ENCODE data around the gene RASA3.

DNA sequence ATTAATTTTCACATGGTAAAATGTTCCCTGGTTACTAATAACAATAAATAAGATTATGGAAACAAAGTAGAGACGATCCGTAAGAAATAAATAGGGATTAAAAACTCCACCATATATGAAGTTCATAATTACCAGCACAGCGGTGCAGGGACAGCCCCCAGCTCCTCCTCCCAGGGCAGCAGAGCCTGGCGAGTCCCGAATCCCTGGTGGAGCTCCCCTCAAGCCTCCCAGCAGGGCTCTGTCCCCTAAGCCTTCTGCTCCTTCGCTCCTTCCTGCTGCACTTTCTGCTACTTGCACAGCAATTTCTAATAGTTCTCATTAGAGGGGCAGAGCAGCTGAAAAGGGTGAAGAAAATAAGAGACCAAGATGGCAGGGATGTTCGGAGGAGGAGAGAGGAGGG is 43.6 kb downstream of the RASA3 start:
- TF ChIP-seq, protein P1, sequence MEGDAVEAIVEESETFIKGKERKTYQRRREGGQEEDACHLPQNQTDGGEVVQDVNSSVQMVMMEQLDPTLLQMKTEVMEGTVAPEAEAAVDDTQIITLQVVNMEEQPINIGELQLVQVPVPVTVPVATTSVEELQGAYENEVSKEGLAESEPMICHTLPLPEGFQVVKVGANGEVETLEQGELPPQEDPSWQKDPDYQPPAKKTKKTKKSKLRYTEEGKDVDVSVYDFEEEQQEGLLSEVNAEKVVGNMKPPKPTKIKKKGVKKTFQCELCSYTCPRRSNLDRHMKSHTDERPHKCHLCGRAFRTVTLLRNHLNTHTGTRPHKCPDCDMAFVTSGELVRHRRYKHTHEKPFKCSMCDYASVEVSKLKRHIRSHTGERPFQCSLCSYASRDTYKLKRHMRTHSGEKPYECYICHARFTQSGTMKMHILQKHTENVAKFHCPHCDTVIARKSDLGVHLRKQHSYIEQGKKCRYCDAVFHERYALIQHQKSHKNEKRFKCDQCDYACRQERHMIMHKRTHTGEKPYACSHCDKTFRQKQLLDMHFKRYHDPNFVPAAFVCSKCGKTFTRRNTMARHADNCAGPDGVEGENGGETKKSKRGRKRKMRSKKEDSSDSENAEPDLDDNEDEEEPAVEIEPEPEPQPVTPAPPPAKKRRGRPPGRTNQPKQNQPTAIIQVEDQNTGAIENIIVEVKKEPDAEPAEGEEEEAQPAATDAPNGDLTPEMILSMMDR (IDR thresholded peaks at IDR 0.05): no peak
- TF ChIP-seq EZH2 (IDR thresholded peaks at IDR 0.05): no peak

All from neural progenitor cell (in vitro differentiated cells).